Body of pancreas (tissue), 4 donors: Measurements from ENCODE around the gene SLX4. TPM values are rescaled to one million over a fixed set of nuclear protein-coding genes. Genes with fewer than 3 reads are reported as not detected.

Experiments used
- ATAC-seq: fragments of 150-250 bp; one replicate; pipeline ENCODE4 v1.9.1; 2016
- DNase-seq, 4 donors: peaks; one replicate each; pipeline ENCODE4 v3.0.0-alpha.2; 2019
- H3K27ac ChIP-seq, 4 donors: fragments of 200-600 bp; sonication (generic); 1 replicate in 3 of 4; 2 replicates in 1 of 4; pipeline versions ENCODE4 v1.5.1 to v1.6.1; 2016 to 2019; ENCODE audit warnings: mild to moderate bottlenecking in 1 of 4, mixed read lengths in 1 of 4, moderate library complexity in 1 of 4
- H3K27me3 ChIP-seq, 2 donors: fragments of 200-600 bp; sonication (generic); one replicate each; pipeline ENCODE4 v1.6.0; 2016; ENCODE audit warnings: mild to moderate bottlenecking in 1 of 2
- H3K36me3 ChIP-seq, 2 donors: fragments of 200-600 bp; sonication (generic); replicated peaks in 1 of 2; 2 replicates each; pipeline ENCODE4 v1.5.1; 2016; ENCODE audit warnings: low read depth in 2 of 2; ENCODE audit not compliant: insufficient read depth in 1 of 2
- H3K4me1 ChIP-seq: fragments of 200-600 bp; sonication (generic); one replicate; pipeline ENCODE4 v1.6.0; 2016
- H3K4me3 ChIP-seq, 2 donors: fragments of 200-600 bp; sonication (generic); 1 replicate in 1 of 2; 2 replicates in 1 of 2; pipeline ENCODE4 v1.5.1; 2016 to 2019
- H3K9me3 ChIP-seq, 3 donors: fragments of 200-600 bp; sonication (generic); 1 replicate in 2 of 3; 2 replicates in 1 of 3; pipeline ENCODE4 v1.5.1; 2016
- CTCF ChIP-seq, 7 experiments: fragments of 450-650 bp in 4 of 7; fragments of 200-600 bp in 3 of 7; sonication (generic) in 3 of 7; IDR thresholded peaks; one replicate each; pipeline ENCODE4 v1.5.1; 2016 to 2019; ENCODE audit warnings: antibody characterized with exemption in 7 of 7
- POLR2A ChIP-seq, 3 donors: fragments of 450-650 bp; IDR thresholded peaks; one replicate each; pipeline ENCODE4 v1.6.1; 2016; ENCODE audit warnings: antibody characterized with exemption in 3 of 3, mild to moderate bottlenecking in 2 of 3
- WGBS, 2 donors: methylation state at CpG; one replicate each; pipeline ENCODE4 v1.1.5; 2017; 5-methylcytosine and 5-hydroxymethylcytosine counted together
- intact Hi-C: fragments of 100-400 bp; cut with DNase I; formaldehyde crosslinking; loops from one replicate; pipeline ENCODE4 v1.15.1; 2023
- total RNA-seq, 2 donors: library from RNA; depleted of rRNA; stranded (reverse); fragments of >200 nt; gene quantifications; one replicate each; pipeline ENCODE4 v1.1.0, GENCODE V29; 2016

SLX4 gene
- total RNA-seq, 2 donors from 2014 or later = 3.6 to 4.2 TPM

GRCh38 chr16:3645504-3646347 lies 34.3 kb upstream of the SLX4 start:
- Histone ChIP-seq H3K9me3 (no peaks in the 10 kb centered on the region), H3K4me1 (peaks cover 14% of the 10 kb centered on the region), H3K27me3 (no peaks in the 10 kb centered on the region), H3K36me3 (no peaks in the 10 kb centered on the region), H3K27ac (peak overlapping the region; percentile 20 to 69 (median 56)), H3K4me3 (no peak overlapping the region)
- ATAC-seq (peak; percentile 41), DNase-seq (peak in 1 of 4 donors; percentile 43)
- 78 to 86% methylated on average over 13 to 19 of the region's 19 CpGs for WGBS, 2 donors
- TF ChIP-seq CTCF (IDR thresholded peaks at IDR 0.05) (no peak), POLR2A (IDR thresholded peaks at IDR 0.05) (no peak)
- intact Hi-C loops = no loop called here

GRCh38 chr16:3645108-3645503 lies 33.7 kb upstream of the SLX4 start:
- ATAC-seq (no peak), DNase-seq (no peak)
- peaks cover 14% of the 10 kb centered on the region for H3K4me1 ChIP-seq
- 77 to 96% methylated on average over 6 of the region's 6 CpGs for WGBS, 2 donors
- intact Hi-C loops = no loop called here
- TF ChIP-seq CTCF (IDR thresholded peaks at IDR 0.05) = no peak
- TF ChIP-seq POLR2A (IDR thresholded peaks at IDR 0.05) = no peak
- H3K27ac ChIP-seq = no peak overlapping the region
- no peaks in the 10 kb centered on the region for H3K27me3 ChIP-seq
- no peak overlapping the region for H3K4me3 ChIP-seq
- H3K9me3 ChIP-seq = no peaks in the 10 kb centered on the region
- no peaks in the 10 kb centered on the region for H3K36me3 ChIP-seq

GRCh38 chr16:3643095-3643730 lies 31.8 kb upstream of the SLX4 start:
- TF ChIP-seq POLR2A (IDR thresholded peaks at IDR 0.05) = no peak
- TF ChIP-seq CTCF (IDR thresholded peaks at IDR 0.05) = no peak
- WGBS, 2 donors = 91 to 95% methylated on average over 14 of the region's 14 CpGs
- no peak for DNase-seq
- H3K4me3 ChIP-seq = no peak overlapping the region
- H3K36me3 ChIP-seq = no peaks in the 10 kb centered on the region
- no peak overlapping the region for H3K27ac ChIP-seq
- no peaks in the 10 kb centered on the region for H3K9me3 ChIP-seq
- peaks cover 14% of the 10 kb centered on the region for H3K4me1 ChIP-seq
- H3K27me3 ChIP-seq = no peaks in the 10 kb centered on the region
- ATAC-seq = no peak
- intact Hi-C loops = no loop called here

GRCh38 chr16:3642397-3643094 lies 31.1 kb upstream of the SLX4 start:
- ATAC-seq = no peak
- Histone ChIP-seq H3K4me1 (peaks cover 16% of the 10 kb centered on the region), H3K27ac (no peak overlapping the region), H3K4me3 (no peak overlapping the region), H3K27me3 (no peaks in the 10 kb centered on the region), H3K9me3 (no peaks in the 10 kb centered on the region), H3K36me3 (no peaks in the 10 kb centered on the region)
- TF ChIP-seq POLR2A (IDR thresholded peaks at IDR 0.05) (no peak), CTCF (IDR thresholded peaks at IDR 0.05) (no peak)
- intact Hi-C loops = no loop called here
- WGBS, 2 donors = 69 to 80% methylated on average over 18 of the region's 21 CpGs
- DNase-seq = peak in 1 of 4 donors; percentile 60
